ENCODE data around the gene INTS15.
A peak's percentile ranks its signal among the peaks of the same experiment; 100 is the strongest.
"Not testable (repeated sequence)": the region's sequence is repeated elsewhere in the genome, so short reads cannot be mapped to it uniquely, and the experiment has no call there.

INTS15 gene

GRCh38 chr7:6577369-6578113, 12.3 kb upstream of the INTS15 start, which contains the start of gene ZDHHC4:
ZDHHC4 (plus strand) TSS chr7:6577454; CDS start chr7:6580562, 3,108 bp downstream.
- DNase-seq (ENCODE audit: low read depth) = peak; percentile 82

DNA sequence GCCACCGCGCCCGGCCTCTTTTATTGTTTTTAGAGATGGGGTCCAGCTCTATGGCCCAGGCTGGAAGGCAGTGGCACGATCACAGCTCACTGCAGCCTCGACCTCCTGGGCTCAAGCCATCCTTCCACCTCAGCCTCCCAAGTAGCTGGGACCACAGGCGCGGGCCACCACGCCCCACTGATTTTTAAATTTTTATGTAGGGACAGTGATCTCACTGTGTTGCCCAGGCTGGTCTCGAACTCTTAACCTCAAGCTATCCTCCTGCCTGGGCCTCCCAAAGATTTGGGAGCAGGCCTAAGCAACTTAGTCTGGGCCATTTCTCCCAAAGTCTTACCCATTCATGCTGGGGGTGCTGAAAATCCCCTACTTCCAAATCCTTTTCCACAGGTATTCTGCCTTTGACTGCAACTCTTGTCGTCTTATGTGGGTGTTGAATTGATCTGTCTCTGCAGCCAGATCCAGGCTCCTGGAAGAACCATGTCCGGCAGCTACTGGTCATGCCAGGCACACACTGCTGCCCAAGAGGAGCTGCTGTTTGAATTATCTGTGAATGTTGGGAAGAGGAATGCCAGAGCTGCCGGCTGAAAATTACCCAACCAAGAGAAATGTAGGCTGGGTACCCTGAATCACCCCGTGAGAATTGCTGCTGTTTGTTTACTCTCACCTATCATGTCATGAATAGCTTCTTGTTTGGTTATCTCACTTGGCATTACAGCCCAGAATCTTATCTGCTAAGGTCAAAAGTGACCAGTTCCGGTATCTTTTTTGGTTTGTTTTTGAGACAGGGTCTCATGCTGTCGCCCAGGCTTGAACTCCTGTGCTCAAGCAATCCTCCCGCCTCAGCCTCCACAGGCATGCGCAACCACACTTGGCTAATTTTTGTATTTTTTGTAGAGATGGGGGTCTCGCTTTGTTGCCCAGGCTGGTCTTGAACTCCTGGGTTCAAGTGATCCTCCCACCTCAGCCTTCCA, 11.4 kb upstream of the INTS15 start:
- no peak for DNase-seq (ENCODE audit: low read depth)

GRCh38 chr7:6579446-6579845, 10.4 kb upstream of the INTS15 start:
- DNase-seq (ENCODE audit: low read depth) = no peak

GRCh38 chr7:6585746-6586432, 3.9 kb upstream of the INTS15 start:
- not testable (repeated sequence) for DNase-seq (ENCODE audit: low read depth)

GRCh38 chr7:6588566-6588965, 1.3 kb upstream of the INTS15 start:
- no peak for DNase-seq (ENCODE audit: low read depth)

DNA sequence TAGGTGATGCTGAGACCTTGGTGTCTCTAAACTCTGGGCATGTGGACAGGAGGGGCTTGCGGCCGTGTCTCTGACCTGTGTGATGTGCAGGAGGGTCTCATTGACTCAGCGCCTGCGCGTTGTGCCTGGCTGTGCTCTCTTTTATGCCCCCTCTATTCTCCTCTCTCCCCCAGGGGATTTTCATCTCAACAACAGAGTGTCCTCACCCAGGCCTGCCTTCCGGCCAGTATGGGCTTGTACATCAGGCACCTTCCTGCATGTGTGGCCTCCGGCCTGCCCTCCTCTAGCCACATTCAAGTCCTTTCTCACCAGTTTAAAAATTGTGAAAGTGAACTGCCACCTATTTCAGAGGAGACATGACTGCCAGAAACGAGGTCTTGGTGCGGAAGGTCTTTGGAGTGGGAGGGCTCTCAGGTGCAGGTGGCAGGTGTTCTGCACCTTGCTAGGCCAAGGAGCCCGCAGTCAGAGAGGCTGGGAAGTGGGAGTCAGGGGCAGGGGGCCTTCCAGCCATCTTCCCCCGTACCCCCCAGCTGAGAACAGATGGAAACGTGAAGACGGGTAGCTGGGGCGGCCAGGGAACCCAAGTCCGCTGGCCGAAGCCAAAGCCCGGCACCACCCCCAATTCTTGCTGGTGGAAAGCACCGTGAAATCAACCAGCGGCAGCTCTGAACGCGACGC, 531 bp upstream of the INTS15 start:
- DNase-seq (ENCODE audit: low read depth) = no peak

GRCh38 chr7:6590645-6591110, 857 bp downstream of the INTS15 start:
- DNase-seq (ENCODE audit: low read depth) = no peak

DNA sequence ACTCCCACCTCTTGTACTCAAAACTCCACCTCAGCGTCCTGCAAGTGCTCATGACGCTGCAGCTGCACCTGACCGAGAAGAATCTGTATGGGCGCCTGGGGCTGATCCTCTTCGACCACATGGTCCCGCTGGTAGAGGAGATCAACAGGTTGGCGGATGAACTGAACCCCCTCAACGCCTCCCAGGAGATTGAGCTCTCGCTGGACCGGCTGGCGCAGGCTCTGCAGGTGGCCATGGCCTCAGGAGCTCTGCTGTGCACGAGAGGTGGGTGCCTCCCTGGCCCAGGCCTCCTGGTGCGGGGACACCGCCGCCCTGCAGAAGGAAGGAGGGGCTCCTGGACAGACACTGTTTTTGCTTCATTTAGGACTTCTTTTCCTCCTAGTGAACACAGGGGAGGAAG, 10.3 kb downstream of the INTS15 start:
- no peak for DNase-seq (ENCODE audit: low read depth)

DNA sequence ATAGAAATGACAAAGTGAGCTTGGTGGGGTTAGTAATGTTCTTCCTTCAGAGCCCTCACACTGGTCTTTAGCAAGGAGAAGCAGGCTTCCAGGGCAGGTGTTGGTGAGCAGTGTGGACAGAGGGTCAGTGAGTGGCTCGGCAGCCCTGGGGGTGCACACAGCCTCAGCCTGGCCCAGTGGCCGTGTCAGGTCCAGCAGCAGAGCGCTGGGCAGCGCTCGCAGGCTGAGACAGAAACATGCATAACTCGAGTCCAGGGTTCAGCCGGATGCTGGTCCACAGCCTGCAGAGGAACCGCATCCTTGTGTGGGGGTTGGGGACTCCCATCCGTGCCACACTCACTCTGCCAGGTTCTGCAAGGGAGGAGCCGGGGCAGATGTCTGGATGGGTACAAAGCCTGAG, 14.6 kb downstream of the INTS15 start:
- no peak for DNase-seq (ENCODE audit: low read depth)

DNA sequence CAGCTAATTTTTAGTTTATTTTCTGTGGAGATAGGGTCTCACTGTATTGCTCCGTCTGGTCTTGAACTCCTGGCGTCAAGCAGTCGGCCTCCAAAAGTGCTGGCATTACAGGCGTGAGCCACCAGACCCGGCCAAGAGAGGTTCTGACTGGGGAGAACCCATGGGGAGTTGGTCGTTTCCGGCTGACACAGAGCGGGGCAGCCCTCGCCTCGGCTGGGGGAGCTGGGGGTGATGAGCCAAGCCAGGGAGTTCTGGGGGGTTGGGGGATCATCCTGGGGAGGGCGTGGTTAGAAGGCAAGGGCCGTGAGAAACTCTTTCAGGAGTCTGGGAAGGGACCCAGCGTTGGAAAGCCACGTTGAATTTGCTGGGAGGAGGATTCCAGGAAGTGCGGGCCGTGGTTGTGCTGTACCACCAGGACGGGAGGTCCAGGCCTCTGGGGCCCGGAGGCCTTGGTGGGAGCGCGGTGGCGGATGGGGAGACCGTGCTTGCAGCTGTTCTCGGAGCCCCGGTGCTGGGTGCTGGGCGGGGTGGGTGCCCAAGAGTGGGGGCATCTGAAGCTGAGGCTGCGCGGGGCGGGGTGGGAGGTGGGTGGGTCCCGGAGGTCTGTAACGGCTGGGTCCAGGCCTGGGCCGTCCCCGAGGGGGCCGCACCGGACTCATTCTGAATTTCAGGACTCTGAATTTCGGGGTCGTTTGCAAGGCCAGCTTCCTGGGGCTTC, 17.2 kb downstream of the INTS15 start:
- no peak for DNase-seq (ENCODE audit: low read depth)

DNA sequence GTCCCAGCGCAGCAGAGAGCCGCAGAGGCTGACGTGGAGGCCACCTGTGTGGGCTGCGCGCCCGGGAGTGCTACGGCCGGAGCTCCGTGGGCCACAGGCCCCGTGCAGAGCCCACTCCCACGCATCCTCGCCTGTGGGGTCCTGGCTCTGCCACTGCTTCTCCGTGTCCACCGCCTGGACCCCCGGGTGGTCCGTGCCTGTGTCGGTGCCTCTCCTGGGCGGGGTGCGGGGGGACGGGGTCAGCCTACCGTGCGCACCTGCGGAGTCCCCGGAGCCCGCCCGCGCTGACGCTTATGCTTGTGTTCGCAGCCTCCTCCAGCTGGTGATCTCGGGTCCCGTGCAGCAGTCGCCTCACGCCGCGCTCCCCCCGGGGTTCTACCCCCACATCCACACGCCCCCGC, 17.8 kb downstream of the INTS15 start:
- DNase-seq (ENCODE audit: low read depth) = no peak

GRCh38 chr7:6608081-6608480, 18.3 kb downstream of the INTS15 start:
- no peak for DNase-seq (ENCODE audit: low read depth)

GRCh38 chr7:6608794-6609193, 19.0 kb downstream of the INTS15 start:
- no peak for DNase-seq (ENCODE audit: low read depth)

DNA sequence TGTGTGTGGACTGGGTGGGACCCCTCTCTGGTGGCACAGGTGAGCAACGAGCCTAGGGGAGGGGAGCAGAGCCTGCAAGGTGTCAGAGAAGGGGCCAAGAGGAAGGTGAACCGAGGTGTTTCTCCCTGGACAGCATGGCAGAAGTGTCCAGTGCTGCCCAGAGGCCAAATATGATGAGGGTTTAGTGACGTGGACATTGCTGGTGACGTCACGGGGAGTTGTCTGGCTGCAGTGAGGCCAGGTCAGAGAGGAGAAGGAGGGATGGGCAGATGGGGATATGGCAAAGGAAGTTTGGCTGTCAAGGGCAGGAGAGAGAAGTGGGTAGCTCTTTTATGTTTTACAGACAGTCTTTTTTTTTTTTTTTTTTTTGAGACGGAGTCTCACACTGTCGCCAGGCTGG, 23.0 kb downstream of the INTS15 start:
- no peak for DNase-seq (ENCODE audit: low read depth)

GRCh38 chr7:6613706-6614105, 23.9 kb downstream of the INTS15 start:
- DNase-seq (ENCODE audit: low read depth) = no peak

GRCh38 chr7:6614953-6615722, 25.3 kb downstream of the INTS15 start, which contains the start of gene ZNF853:
ZNF853 (plus strand) TSS chr7:6615610; CDS start chr7:6616175, 565 bp downstream.
- DNase-seq (ENCODE audit: low read depth) = no peak

DNA sequence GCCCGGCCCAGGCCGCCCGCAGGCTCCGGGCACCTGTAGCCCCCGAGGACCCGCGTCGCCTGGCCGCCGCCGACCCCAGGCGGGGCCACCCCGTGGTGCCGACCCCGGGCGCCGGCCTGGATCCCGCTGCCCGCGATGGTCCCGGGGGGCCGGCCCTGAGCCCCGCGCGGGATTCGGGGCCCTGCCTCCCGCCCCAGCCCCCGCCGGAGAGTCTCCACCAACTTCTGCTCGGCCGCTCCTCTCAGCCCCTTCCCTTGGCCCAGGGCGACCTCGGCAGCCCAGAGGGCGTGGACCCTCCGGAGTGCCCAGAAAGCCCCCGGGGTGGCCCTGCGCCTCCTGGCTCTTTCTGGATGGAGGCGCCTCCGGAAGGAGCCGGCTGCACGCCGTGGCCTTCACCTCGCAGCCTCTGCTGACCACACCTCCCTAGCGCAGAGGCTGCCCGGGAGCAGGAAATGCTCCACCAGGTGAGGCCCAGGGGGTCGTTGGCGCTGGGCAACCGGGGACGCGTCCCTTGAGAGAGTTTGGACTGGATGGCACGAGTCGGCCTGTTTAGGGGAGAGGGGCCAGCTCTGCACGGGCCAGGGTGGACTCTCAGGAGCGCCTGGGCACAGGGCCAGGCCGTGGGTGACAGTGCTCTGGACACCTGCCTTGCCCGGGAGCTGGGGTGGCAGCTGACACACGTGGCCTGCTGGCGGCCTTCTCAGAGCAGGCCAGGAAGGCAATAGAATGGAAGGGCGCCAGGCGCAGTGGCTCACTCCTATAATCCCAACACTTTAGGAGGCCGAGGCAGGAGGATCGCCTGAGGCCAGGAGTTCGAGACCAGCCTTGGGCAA, 26.1 kb downstream of the INTS15 start:
- no peak for DNase-seq (ENCODE audit: low read depth)

DNA sequence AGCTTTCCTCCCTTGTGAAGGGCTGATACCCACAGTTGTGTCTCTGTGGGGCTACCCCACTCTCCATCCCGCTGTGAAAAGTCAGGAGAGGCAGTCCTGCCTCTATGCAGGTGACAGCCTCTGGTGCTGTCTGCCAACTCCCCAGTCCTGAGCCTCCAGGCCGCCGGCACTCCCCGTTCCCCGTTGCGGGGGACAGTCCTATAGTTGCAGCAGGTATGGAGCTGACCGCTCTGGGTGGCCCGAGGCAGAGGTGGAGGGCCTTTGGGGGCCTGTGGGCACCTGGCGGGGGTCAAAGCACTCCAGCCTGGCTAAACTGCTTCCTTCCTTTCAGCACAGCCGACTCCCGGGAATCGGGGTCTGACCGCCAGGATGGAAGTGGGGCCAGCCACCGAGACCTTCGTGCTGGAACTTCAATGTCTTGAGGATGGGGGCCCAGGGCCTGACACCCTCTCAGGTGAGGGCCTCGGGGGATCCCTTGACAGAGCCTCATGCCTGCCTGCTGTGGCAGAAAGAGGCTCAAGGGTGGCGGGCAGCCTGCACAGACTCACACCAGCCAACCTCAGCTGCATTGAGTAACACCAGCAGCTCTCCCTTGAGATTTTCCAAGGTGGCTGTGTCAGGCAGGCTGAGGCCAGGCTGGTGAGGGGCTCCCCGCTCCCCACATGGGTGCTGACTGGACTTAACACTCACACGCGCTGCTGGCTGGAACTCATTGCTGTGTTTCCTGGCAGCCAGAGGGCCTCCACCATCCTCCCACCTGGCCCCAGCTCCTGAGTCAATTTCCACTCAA, 27.2 kb downstream of the INTS15 start:
- no peak for DNase-seq (ENCODE audit: low read depth)
